Measurements from ENCODE around the gene RNF128.

The RNF128 gene

GRCh38 chrX:106716004-106716403, 10.5 kb upstream of the RNF128 start:
- no peak for TF ChIP-seq FOXA1 (IDR thresholded peaks at IDR 0.05)
- no peak for TF ChIP-seq SUZ12 (IDR thresholded peaks at IDR 0.05)
- TF ChIP-seq HDGF (IDR thresholded peaks at IDR 0.05; ENCODE audit: borderline replicate concordance), result no peak
- TF ChIP-seq PKNOX1 (IDR thresholded peaks at IDR 0.05), result no peak
- TF ChIP-seq ARNT (IDR thresholded peaks at IDR 0.05), result no peak
- no peak for TF ChIP-seq BHLHE40 (IDR thresholded peaks at IDR 0.05; ENCODE audit: borderline replicate concordance)
- TF ChIP-seq LEF1 (IDR thresholded peaks at IDR 0.05; ENCODE audit: borderline replicate concordance), result no peak
- no peak for TF ChIP-seq NFRKB (IDR thresholded peaks at IDR 0.05)
- TF ChIP-seq FOXK2 (IDR thresholded peaks at IDR 0.05), result no peak
- no peak for TF ChIP-seq L3MBTL2 (conservative IDR thresholded peaks at IDR 0.05)
- TF ChIP-seq ZNF384 (IDR thresholded peaks at IDR 0.05), result no peak
- no peak for TF ChIP-seq TARDBP (IDR thresholded peaks at IDR 0.05)
- ChIA-PET POLR2A (interaction anchor here (0.9 kb wide), 1 partner anchor 10 kb away, joined by 3 read pairs; no protein-coding TSS in a partner anchor), CTCF (no interaction called here)
- no peak for DNase-seq (ENCODE audit: extremely low spot score)

GRCh38 chrX:106716463-106716862, 10.0 kb upstream of the RNF128 start:
- TF ChIP-seq L3MBTL2 (conservative IDR thresholded peaks at IDR 0.05) (no peak), HDGF (IDR thresholded peaks at IDR 0.05; ENCODE audit: borderline replicate concordance) (no peak), TARDBP (IDR thresholded peaks at IDR 0.05) (no peak), LEF1 (IDR thresholded peaks at IDR 0.05; ENCODE audit: borderline replicate concordance) (no peak), ELF4 (IDR thresholded peaks at IDR 0.05) (no peak), FOXA1 (IDR thresholded peaks at IDR 0.05) (no peak), SUZ12 (IDR thresholded peaks at IDR 0.05) (no peak), FOXM1 (IDR thresholded peaks at IDR 0.05; ENCODE audit: borderline replicate concordance) (no peak), BHLHE40 (IDR thresholded peaks at IDR 0.05; ENCODE audit: borderline replicate concordance) (no peak), PKNOX1 (IDR thresholded peaks at IDR 0.05) (no peak), ZNF384 (IDR thresholded peaks at IDR 0.05) (no peak), ARNT (IDR thresholded peaks at IDR 0.05) (no peak), SP1 (IDR thresholded peaks at IDR 0.05) (no peak), NFRKB (IDR thresholded peaks at IDR 0.05) (no peak), FOXK2 (IDR thresholded peaks at IDR 0.05) (no peak), CTBP1 (IDR thresholded peaks at IDR 0.05; ENCODE audit: borderline replicate concordance) (no peak)
- ChIA-PET CTCF (no interaction called here), POLR2A (interaction anchor here (0.9 kb wide), 1 partner anchor 11 kb away, joined by 3 read pairs; no protein-coding TSS in a partner anchor)
- DNase-seq (ENCODE audit: extremely low spot score), result no peak

GRCh38 chrX:106718709-106719108, 7.8 kb upstream of the RNF128 start:
- TF ChIP-seq SUZ12 (IDR thresholded peaks at IDR 0.05) (no peak), ELF4 (IDR thresholded peaks at IDR 0.05) (no peak), TARDBP (IDR thresholded peaks at IDR 0.05) (no peak), BHLHE40 (IDR thresholded peaks at IDR 0.05; ENCODE audit: borderline replicate concordance) (no peak), HDGF (IDR thresholded peaks at IDR 0.05; ENCODE audit: borderline replicate concordance) (no peak), CTBP1 (IDR thresholded peaks at IDR 0.05; ENCODE audit: borderline replicate concordance) (no peak), ARNT (IDR thresholded peaks at IDR 0.05) (no peak), FOXA1 (IDR thresholded peaks at IDR 0.05) (no peak), SP1 (IDR thresholded peaks at IDR 0.05) (no peak), L3MBTL2 (conservative IDR thresholded peaks at IDR 0.05) (no peak), PKNOX1 (IDR thresholded peaks at IDR 0.05) (no peak), FOXK2 (IDR thresholded peaks at IDR 0.05) (no peak), LEF1 (IDR thresholded peaks at IDR 0.05; ENCODE audit: borderline replicate concordance) (no peak), FOXM1 (IDR thresholded peaks at IDR 0.05; ENCODE audit: borderline replicate concordance) (no peak), ZNF384 (IDR thresholded peaks at IDR 0.05) (no peak), NFRKB (IDR thresholded peaks at IDR 0.05) (no peak)
- CTCF ChIA-PET, result no interaction called here
- DNase-seq (ENCODE audit: extremely low spot score), result no peak
- POLR2A ChIA-PET, result interaction anchor here (1.4 kb wide), 1 partner anchor 8 kb away, joined by 4 read pairs; the partner anchor contains the start of gene RNF128

- TF ChIP-seq TARDBP (IDR thresholded peaks at IDR 0.05), result no peak
- TF ChIP-seq SUZ12 (IDR thresholded peaks at IDR 0.05), result no peak
- no peak for TF ChIP-seq HDGF (IDR thresholded peaks at IDR 0.05; ENCODE audit: borderline replicate concordance)
- TF ChIP-seq SP1 (IDR thresholded peaks at IDR 0.05), result no peak
- no peak for TF ChIP-seq FOXK2 (IDR thresholded peaks at IDR 0.05)
- TF ChIP-seq ELF4 (IDR thresholded peaks at IDR 0.05), result no peak
- TF ChIP-seq ZNF384 (IDR thresholded peaks at IDR 0.05), result no peak
- no peak for TF ChIP-seq CTBP1 (IDR thresholded peaks at IDR 0.05; ENCODE audit: borderline replicate concordance)
- no peak for TF ChIP-seq LEF1 (IDR thresholded peaks at IDR 0.05; ENCODE audit: borderline replicate concordance)
- TF ChIP-seq NFRKB (IDR thresholded peaks at IDR 0.05), result no peak
- no peak for TF ChIP-seq PKNOX1 (IDR thresholded peaks at IDR 0.05)
- TF ChIP-seq ARNT (IDR thresholded peaks at IDR 0.05), result no peak
- no peak for TF ChIP-seq BHLHE40 (IDR thresholded peaks at IDR 0.05; ENCODE audit: borderline replicate concordance)
- no peak for TF ChIP-seq FOXM1 (IDR thresholded peaks at IDR 0.05; ENCODE audit: borderline replicate concordance)
- CTCF ChIA-PET, result interaction anchor here (0.6 to 1.1 kb wide), 2 partner anchors 10 to 25 kb away, joined by 3 read pairs; no protein-coding TSS in a partner anchor
- DNase-seq (ENCODE audit: extremely low spot score), result no peak
- POLR2A ChIA-PET, result interaction anchor here (1.3 to 1.7 kb wide), 6 partner anchors 8 to 106 kb away, joined by 3 to 11 read pairs (median 4); partner anchors contain the start of gene TBC1D8B
These were observed 570 bp upstream of the RNF128 start for GRCh38 chrX:106725931-106726330.

GRCh38 chrX:106728337-106728736, 1.8 kb downstream of the RNF128 start:
- CTCF ChIA-PET, result no interaction called here
- POLR2A ChIA-PET, result interaction anchor here (1.6 to 1.8 kb wide), 2 partner anchors 10 to 22 kb away, joined by 3 to 4 read pairs; no protein-coding TSS in a partner anchor
- no peak for DNase-seq (ENCODE audit: extremely low spot score)
- no peak for TF ChIP-seq TARDBP (IDR thresholded peaks at IDR 0.05)
- TF ChIP-seq FOXM1 (IDR thresholded peaks at IDR 0.05; ENCODE audit: borderline replicate concordance), result no peak
- no peak for TF ChIP-seq ELF4 (IDR thresholded peaks at IDR 0.05)
- no peak for TF ChIP-seq BHLHE40 (IDR thresholded peaks at IDR 0.05; ENCODE audit: borderline replicate concordance)
- no peak for TF ChIP-seq NFRKB (IDR thresholded peaks at IDR 0.05)
- no peak for TF ChIP-seq CTBP1 (IDR thresholded peaks at IDR 0.05; ENCODE audit: borderline replicate concordance)
- TF ChIP-seq ARNT (IDR thresholded peaks at IDR 0.05), result no peak
- TF ChIP-seq HDGF (IDR thresholded peaks at IDR 0.05; ENCODE audit: borderline replicate concordance), result no peak
- no peak for TF ChIP-seq LEF1 (IDR thresholded peaks at IDR 0.05; ENCODE audit: borderline replicate concordance)
- TF ChIP-seq FOXA1 (IDR thresholded peaks at IDR 0.05), result no peak
- TF ChIP-seq ZNF384 (IDR thresholded peaks at IDR 0.05), result no peak
